Amniotic stem cell (primary cell): ENCODE results near the gene LDLRAP1.
"Not testable (repeated sequence)": the region's sequence is repeated elsewhere in the genome, so short reads cannot be mapped to it uniquely, and the experiment has no call there.

ENCODE experiments used
- DNase-seq: peaks from one replicate; lab custom pipeline; 2025; lab: John Stamatoyannopoulos, UW

The LDLRAP1 gene

GRCh38 chr1:25543425-25544242 is at the start of gene LDLRAP1:
Gene LDLRAP1 (plus strand): TSS chr1:25543606. CDS start chr1:25543699, 93 bp downstream.
- no peak for DNase-seq

- DNase-seq = no peak
Measured at GRCh38 chr1:25494952-25495351, 48.5 kb upstream of the LDLRAP1 start.

- DNase-seq = no peak
Measured at GRCh38 chr1:25500694-25501093, 42.7 kb upstream of the LDLRAP1 start.

- no peak for DNase-seq
Measured at GRCh38 chr1:25501235-25502058, 42.0 kb upstream of the LDLRAP1 start.

- DNase-seq = peak; percentile 41
Measured at GRCh38 chr1:25502957-25503356, 40.4 kb upstream of the LDLRAP1 start.

GRCh38 chr1:25503551-25504426 is 39.6 kb upstream of the LDLRAP1 start:
- no peak for DNase-seq

GRCh38 chr1:25504706-25505595 is 38.5 kb upstream of the LDLRAP1 start:
- no peak for DNase-seq

GRCh38 chr1:25505656-25506385 is 37.6 kb upstream of the LDLRAP1 start:
- no peak for DNase-seq

GRCh38 chr1:25506566-25507463 is 36.6 kb upstream of the LDLRAP1 start:
- not testable (repeated sequence) for DNase-seq

GRCh38 chr1:25513666-25514065 is 29.7 kb upstream of the LDLRAP1 start:
- no peak for DNase-seq

- DNase-seq = no peak
Measured at GRCh38 chr1:25515033-25515432, 28.4 kb upstream of the LDLRAP1 start.

GRCh38 chr1:25516686-25517085 is 26.7 kb upstream of the LDLRAP1 start:
- DNase-seq = no peak

GRCh38 chr1:25517476-25518394 is 25.7 kb upstream of the LDLRAP1 start:
- DNase-seq = no peak

GRCh38 chr1:25519624-25520023 is 23.8 kb upstream of the LDLRAP1 start:
- no peak for DNase-seq

- DNase-seq = no peak
Measured at GRCh38 chr1:25520446-25521061, 22.9 kb upstream of the LDLRAP1 start.

GRCh38 chr1:25522031-25522655 is 21.3 kb upstream of the LDLRAP1 start:
- no peak for DNase-seq

GRCh38 chr1:25523542-25523941 is 19.9 kb upstream of the LDLRAP1 start:
- DNase-seq = no peak
